H9 (cell line): ENCODE data around the gene SPECC1. TPM values are rescaled to one million over a fixed set of nuclear protein-coding genes. Genes with fewer than 3 reads are reported as not detected.

Experiments used
- DNase-seq: peaks from one replicate; pipeline ENCODE4 v3.0.0-alpha.2; 2017
- H2AFZ ChIP-seq: one replicate; pipeline ENCODE4 v1.6.1; 2013; ENCODE audit warnings: mild to moderate bottlenecking, low read length, control low read depth, moderate library complexity
- H2AK5ac ChIP-seq: 2 replicates; pipeline ENCODE4 v1.6.1; 2013; ENCODE audit warnings: low read length, control low read depth, mixed read lengths; ENCODE audit not compliant: insufficient read length
- H2BK120ac ChIP-seq: one replicate; pipeline ENCODE4 v1.6.1; 2013; ENCODE audit warnings: low read depth, mild to moderate bottlenecking, low read length, control low read depth, inconsistent platforms; ENCODE audit not compliant: poor library complexity, severe bottlenecking
- H2BK12ac ChIP-seq: 2 replicates; pipeline ENCODE4 v1.6.1; 2013; ENCODE audit warnings: low read length, control low read depth, mixed read lengths, low read depth; ENCODE audit not compliant: insufficient read length
- H2BK15ac ChIP-seq: 2 replicates; pipeline ENCODE4 v1.6.1; 2013; ENCODE audit warnings: low read depth, low read length, control low read depth
- H2BK20ac ChIP-seq: one replicate; pipeline ENCODE4 v1.6.1; 2013; ENCODE audit warnings: low read depth, mild to moderate bottlenecking, low read length, control low read depth, inconsistent platforms; ENCODE audit not compliant: poor library complexity, severe bottlenecking
- H2BK5ac ChIP-seq: 2 replicates; pipeline ENCODE4 v1.6.1; 2013; ENCODE audit warnings: low read length, control low read depth, mixed read lengths; ENCODE audit not compliant: insufficient read length
- H3K14ac ChIP-seq: 2 replicates; pipeline ENCODE4 v1.6.1; 2013; ENCODE audit warnings: low read length, control low read depth; ENCODE audit not compliant: insufficient read depth
- H3K18ac ChIP-seq: 2 replicates; pipeline ENCODE4 v1.6.1; 2013; ENCODE audit warnings: low read depth, mild to moderate bottlenecking, mixed read lengths, low read length, control low read depth; ENCODE audit not compliant: insufficient read length
- H3K23ac ChIP-seq: 2 replicates; pipeline ENCODE4 v1.6.1; 2013; ENCODE audit warnings: low read length, control low read depth, mixed read lengths, low read depth; ENCODE audit not compliant: insufficient read length
- H3K23me2 ChIP-seq: 2 replicates; pipeline ENCODE4 v1.6.1; 2013; ENCODE audit warnings: low read depth, mild to moderate bottlenecking, mixed read lengths, low read length, control low read depth; ENCODE audit not compliant: insufficient read length, poor library complexity, severe bottlenecking
- H3K27ac ChIP-seq: 2 replicates; pipeline ENCODE4 v1.5.1; 2013; ENCODE audit warnings: low read length, control low read depth, mixed read lengths, low read depth; ENCODE audit not compliant: insufficient read length
- H3K27me3 ChIP-seq: 2 replicates; pipeline ENCODE4 v1.6.1; 2013; ENCODE audit warnings: low read length, control low read depth, inconsistent platforms; ENCODE audit not compliant: insufficient read depth
- H3K4ac ChIP-seq: 2 replicates; pipeline ENCODE4 v1.6.1; 2013; ENCODE audit warnings: low read depth, mild to moderate bottlenecking, control low read depth, inconsistent platforms, low read length, moderate library complexity
- H3K4me1 ChIP-seq: 2 replicates; pipeline ENCODE4 v1.6.1; 2013; ENCODE audit warnings: low read length, control low read depth, inconsistent platforms; ENCODE audit not compliant: insufficient read depth
- H3K4me2 ChIP-seq: 2 replicates; pipeline ENCODE4 v1.6.1; 2013; ENCODE audit warnings: low read length, control low read depth, mixed read lengths; ENCODE audit not compliant: insufficient read length, insufficient read depth
- H3K56ac ChIP-seq: 2 replicates; pipeline ENCODE4 v1.6.1; 2013; ENCODE audit warnings: low read depth, mild to moderate bottlenecking, mixed read lengths, low read length, control low read depth; ENCODE audit not compliant: insufficient read length
- H3K79me1 ChIP-seq: 2 replicates; pipeline ENCODE4 v1.6.1; 2013; ENCODE audit warnings: low read depth, mild to moderate bottlenecking, moderate library complexity, low read length, control low read depth, inconsistent platforms; ENCODE audit not compliant: insufficient read depth, poor library complexity, severe bottlenecking
- H3K79me2 ChIP-seq: 2 replicates; pipeline ENCODE4 v1.6.1; 2013; ENCODE audit warnings: low read length, control low read depth, inconsistent platforms; ENCODE audit not compliant: insufficient read depth
- H3K9ac ChIP-seq: 2 replicates; pipeline ENCODE4 v1.6.1; 2013; ENCODE audit warnings: low read length, control low read depth, mixed read lengths; ENCODE audit not compliant: insufficient read length; ENCODE audit errors: extremely low read depth
- H3K9me3 ChIP-seq: one replicate; pipeline ENCODE4 v1.6.1; 2013; ENCODE audit warnings: low read depth, low read length, inconsistent platforms; ENCODE audit not compliant: control insufficient read depth
- H3T11ph ChIP-seq: one replicate; pipeline ENCODE4 v1.6.1; 2013; ENCODE audit warnings: mild to moderate bottlenecking, low read length, control low read depth, inconsistent platforms
- H4K20me1 ChIP-seq: one replicate; pipeline ENCODE4 v1.6.1; 2013; ENCODE audit not compliant: control insufficient read depth, insufficient read length, insufficient read depth
- H4K5ac ChIP-seq: 2 replicates; pipeline ENCODE4 v1.6.1; 2013; ENCODE audit warnings: low read depth, mild to moderate bottlenecking, mixed read lengths, low read length, control low read depth; ENCODE audit not compliant: insufficient read length
- H4K8ac ChIP-seq: replicated peaks from 2 replicates; pipeline ENCODE4 v1.6.1; 2013; ENCODE audit warnings: low read length, control low read depth, mixed read lengths, low read depth; ENCODE audit not compliant: insufficient read length
- H4K91ac ChIP-seq: 2 replicates; pipeline ENCODE4 v1.6.1; 2013; ENCODE audit warnings: low read depth, mild to moderate bottlenecking, moderate library complexity, mixed read lengths, low read length, control low read depth; ENCODE audit not compliant: insufficient read length
- H3K27ac Mint-ChIP-seq, 3 experiments: 2 replicates in 2 of 3; 3 replicates in 1 of 3; pipeline ENCODE4 v1.8.0; 2020 to 2021; ENCODE audit warnings: mixed read lengths in 3 of 3, mild to moderate bottlenecking in 1 of 3, moderate library complexity in 1 of 3
- H3K27me3 Mint-ChIP-seq: 2 replicates; pipeline ENCODE4 v1.8.0; 2021; ENCODE audit warnings: low read depth, mild to moderate bottlenecking, moderate library complexity, mixed read lengths
- H3K36me3 Mint-ChIP-seq, 3 experiments: 2 replicates in 2 of 3; 3 replicates in 1 of 3; pipeline ENCODE4 v1.8.0; 2020 to 2021; ENCODE audit warnings: low read depth in 3 of 3, mixed read lengths in 3 of 3; ENCODE audit not compliant: insufficient read depth in 1 of 3
- H3K4me1 Mint-ChIP-seq, 2 experiments: 2 replicates each; pipeline ENCODE4 v1.8.0; 2020; ENCODE audit warnings: mixed read lengths in 2 of 2
- H3K4me3 Mint-ChIP-seq, 2 experiments: 2 replicates in 1 of 2; 3 replicates in 1 of 2; pipeline ENCODE4 v1.8.0; 2020 to 2021; ENCODE audit warnings: mild to moderate bottlenecking in 2 of 2, mixed read lengths in 2 of 2, moderate library complexity in 1 of 2
- H3K9me3 Mint-ChIP-seq, 2 experiments: 2 replicates in 1 of 2; 3 replicates in 1 of 2; pipeline ENCODE4 v1.8.0; 2020; ENCODE audit warnings: mild to moderate bottlenecking in 2 of 2, mixed read lengths in 2 of 2, moderate library complexity in 1 of 2
- CTCF ChIP-seq: fragments of 200-600 bp; sonication (generic); conservative IDR thresholded peaks from 3 replicates; pipeline ENCODE4 v1.8.0; 2021; ENCODE audit warnings: antibody characterized with exemption, mild to moderate bottlenecking
- WGBS: extraction: QIAGEN DNeasy Blood & Tissue Kit; methylation state at CpG from one replicate; pipeline ENCODE4 v1.1.7; 2013; ENCODE audit warnings: missing lambda C conversion rate, low lambda C conversion rate, mixed read lengths; ENCODE audit not compliant: insufficient read length; ENCODE audit errors: extremely low coverage; 5-methylcytosine and 5-hydroxymethylcytosine counted together
- total RNA-seq: library from RNA; stranded (reverse); gene quantifications from 2 replicates; pipeline ENCODE4 v1.2.1, GENCODE V29; 2021

Gene SPECC1
- total RNA-seq, 1 experiment from 2014 or later: 65.7 TPM

GRCh38 chr17:20294120-20294519 lies 285.0 kb downstream of the SPECC1 start:
- no peak overlapping the region for H2BK20ac ChIP-seq
- no peak overlapping the region for H3K23ac ChIP-seq
- H2AK5ac ChIP-seq: no peak overlapping the region
- H3K79me2 ChIP-seq: no peaks in the 10 kb centered on the region
- H3K4ac ChIP-seq: no peak overlapping the region
- H3K23me2 ChIP-seq: no peaks in the 10 kb centered on the region
- H4K91ac ChIP-seq: no peak overlapping the region
- no peak for TF ChIP-seq CTCF
- Mint-ChIP-seq H3K27ac (no peak overlapping the region), H3K4me3 (no peak overlapping the region; a peak in 1 of 5 replicates), H3K27me3 (no peaks in the 10 kb centered on the region), H3K36me3 (peaks cover 27 to 40% (median 35%) of the 10 kb centered on the region in 3 experiments; a peak in 6 of 7 replicates), H3K9me3 (peaks cover 0 to 3% of the 10 kb centered on the region in 2 experiments; a peak in 3 of 5 replicates), H3K4me1 (0 out of 4 replicates have a peak, but pooled peaks cover 0 to 2% of the 10 kb centered on the region in 2 experiments)
- no peak for DNase-seq
- no peaks in the 10 kb centered on the region for H3K4me1 ChIP-seq
- WGBS: no CpG with 5 or more reads among the region's 6 CpGs
- no peak overlapping the region for H4K5ac ChIP-seq
- no peak overlapping the region for H3K18ac ChIP-seq
- no peaks in the 10 kb centered on the region for H3K27me3 ChIP-seq
- no peak overlapping the region for H3K14ac ChIP-seq
- no peak overlapping the region for H3K9ac ChIP-seq
- no peak overlapping the region for H2BK5ac ChIP-seq
- H3K9me3 ChIP-seq: no peaks in the 10 kb centered on the region
- no peak overlapping the region for H2BK120ac ChIP-seq
- no peak overlapping the region for H2BK12ac ChIP-seq
- no peak overlapping the region for H3K4me2 ChIP-seq
- H3K56ac ChIP-seq: no peak overlapping the region
- no peak overlapping the region for H2BK15ac ChIP-seq
- peaks cover 7% of the 10 kb centered on the region for H3K79me1 ChIP-seq
- H4K8ac ChIP-seq: no peak overlapping the region
- no peak overlapping the region for H3K27ac ChIP-seq
- no peaks in the 10 kb centered on the region for H4K20me1 ChIP-seq
- no peak overlapping the region for H2AFZ ChIP-seq
- no peak overlapping the region for H3T11ph ChIP-seq
